GM18498 (cell line): ENCODE measurements around the gene FGFRL1.
"Not testable (repeated sequence)": the region's sequence is repeated elsewhere in the genome, so short reads cannot be mapped to it uniquely, and the experiment has no call there.

ENCODE experiments used
- ATAC-seq: cut with Tn5 transposase; IDR thresholded peaks from one replicate; pipeline ENCODE4 v1.9.1; 2021; ENCODE audit warnings: mild to moderate bottlenecking, moderate library complexity; ENCODE audit not compliant: unreplicated experiment

Gene FGFRL1

GRCh38 chr4:1048773-1049590 lies 37.6 kb downstream of the FGFRL1 start:
- no peak for ATAC-seq

- ATAC-seq = no peak
Observed at GRCh38 chr4:1049591-1049905, 38.1 kb downstream of the FGFRL1 start.

- ATAC-seq = no peak
Observed at GRCh38 chr4:1050486-1051213, 39.2 kb downstream of the FGFRL1 start.

GRCh38 chr4:1051472-1051871 lies 40.0 kb downstream of the FGFRL1 start:
- no peak for ATAC-seq

GRCh38 chr4:1052231-1052671 lies 40.8 kb downstream of the FGFRL1 start:
- no peak for ATAC-seq

- ATAC-seq = no peak
Observed at GRCh38 chr4:1053080-1053661, 41.7 kb downstream of the FGFRL1 start.

- ATAC-seq = not testable (repeated sequence)
Observed at GRCh38 chr4:1053891-1054290, 42.5 kb downstream of the FGFRL1 start.

GRCh38 chr4:1054696-1055242 lies 43.3 kb downstream of the FGFRL1 start:
- not testable (repeated sequence) for ATAC-seq

- ATAC-seq = not testable (repeated sequence)
Observed at GRCh38 chr4:1055243-1055701, 43.8 kb downstream of the FGFRL1 start.

- peak; percentile 57 for ATAC-seq
Observed at GRCh38 chr4:1055721-1056590, 44.5 kb downstream of the FGFRL1 start.

- ATAC-seq = no peak
Observed at GRCh38 chr4:1056671-1057402, 45.4 kb downstream of the FGFRL1 start.

GRCh38 chr4:1057403-1057745 lies 45.9 kb downstream of the FGFRL1 start:
- ATAC-seq = no peak

GRCh38 chr4:1058198-1058996 lies 47.0 kb downstream of the FGFRL1 start:
- no peak for ATAC-seq

- ATAC-seq = no peak
Observed at GRCh38 chr4:1058997-1059665, 47.7 kb downstream of the FGFRL1 start.

- ATAC-seq = no peak
Observed at GRCh38 chr4:1060121-1060520, 48.7 kb downstream of the FGFRL1 start.

GRCh38 chr4:1060621-1061020 lies 49.2 kb downstream of the FGFRL1 start:
- no peak for ATAC-seq

GRCh38 chr4:1061056-1061700 lies 49.8 kb downstream of the FGFRL1 start:
- ATAC-seq = no peak

- no peak for ATAC-seq
Observed at GRCh38 chr4:1061760-1062159, 50.3 kb downstream of the FGFRL1 start.
